H1 (cell line): Measurements from ENCODE around the gene SLC30A3. TPM values are rescaled to one million over a fixed set of nuclear protein-coding genes. Genes with fewer than 3 reads are reported as not detected.

Experiments used
- CTCF ChIA-PET: fragments of 300-600 bp; sonication (Branson Sonifier 250); formaldehyde crosslinking; loops from one replicate; lab custom pipeline; 2021; ENCODE audit not compliant: partially characterized antibody; lab: Charles Lee
- POLR2A ChIA-PET: fragments of 300-600 bp; sonication (Branson Sonifier 250); formaldehyde crosslinking; loops from one replicate; lab custom pipeline; 2021; ENCODE audit warnings: inconsistent platforms; ENCODE audit not compliant: partially characterized antibody; lab: Charles Lee
- DNase-seq, 2 experiments: peaks; one replicate each; pipeline versions ENCODE4 v3.0.0 to v3.0.0-alpha.2; 2010 to 2022; ENCODE audit warnings: low spot score in 2 of 2, low read depth in 1 of 2, mixed read lengths in 1 of 2
- FAIRE-seq: peaks from 2 replicates; lab custom pipeline; 2011; peaks lifted over from hg19 to GRCh38; lab: Jason Lieb, UNC
- H2AFZ ChIP-seq: 2 replicates; pipeline ENCODE4 v1.8.1; 2012; ENCODE audit warnings: low read length, inconsistent platforms
- H2AK5ac ChIP-seq: 2 replicates; pipeline ENCODE4 v1.6.1; 2013; ENCODE audit warnings: low read depth, low read length
- H2BK120ac ChIP-seq: replicated peaks from 2 replicates; pipeline ENCODE3; 2013; ENCODE audit warnings: low read depth, low read length, inconsistent platforms
- H2BK12ac ChIP-seq: 2 replicates; pipeline ENCODE4 v1.6.1; 2013; ENCODE audit warnings: low read depth, low read length
- H2BK15ac ChIP-seq: 2 replicates; pipeline ENCODE4 v1.6.1; 2013; ENCODE audit warnings: low read length
- H2BK20ac ChIP-seq: 2 replicates; pipeline ENCODE4 v1.6.1; 2013; ENCODE audit warnings: low read length
- H2BK5ac ChIP-seq: 2 replicates; pipeline ENCODE4 v1.6.1; 2013; ENCODE audit warnings: low read depth, low read length
- H3K14ac ChIP-seq: 2 replicates; pipeline ENCODE4 v1.6.1; 2013; ENCODE audit warnings: inconsistent platforms; ENCODE audit not compliant: insufficient read length
- H3K18ac ChIP-seq: 2 replicates; pipeline ENCODE4 v1.6.1; 2013; ENCODE audit warnings: low read length; ENCODE audit errors: extremely low read depth
- H3K23ac ChIP-seq: 2 replicates; pipeline ENCODE4 v1.6.1; 2013; ENCODE audit warnings: inconsistent platforms; ENCODE audit not compliant: insufficient read length
- H3K23me2 ChIP-seq: 2 replicates; pipeline ENCODE4 v1.6.1; 2013; ENCODE audit warnings: low read depth, low read length
- H3K27ac ChIP-seq: 2 replicates; pipeline ENCODE4 v1.6.1; 2011; ENCODE audit warnings: low read depth, low read length, inconsistent platforms
- H3K27me3 ChIP-seq, 4 experiments: replicated peaks in 1 of 4; 1 replicate in 1 of 4; 2 replicates in 3 of 4; pipeline versions ENCODE4 v1.6.1 to v1.8.1; 2011 to 2013; ENCODE audit warnings: low read length in 3 of 4, mild to moderate bottlenecking in 3 of 4, inconsistent platforms in 2 of 4, mixed read lengths in 2 of 4, moderate library complexity in 1 of 4; ENCODE audit not compliant: control insufficient read depth in 3 of 4, insufficient read depth in 3 of 4; ENCODE audit errors: extremely low read depth in 1 of 4
- H3K36me3 ChIP-seq, 4 experiments: 2 replicates each; pipeline versions ENCODE4 v1.6.1 to v1.8.1; 2011 to 2013; ENCODE audit warnings: mild to moderate bottlenecking in 4 of 4, low read length in 3 of 4, moderate library complexity in 2 of 4, control low read depth in 1 of 4, inconsistent platforms in 1 of 4; ENCODE audit not compliant: insufficient read depth in 4 of 4, control insufficient read depth in 2 of 4
- H3K4ac ChIP-seq: replicated peaks from 2 replicates; pipeline ENCODE3; 2013; ENCODE audit warnings: low read length, low read depth, mixed read lengths, inconsistent platforms; ENCODE audit not compliant: insufficient read length
- H3K4me1 ChIP-seq, 4 experiments: replicated peaks in 1 of 4; 1 replicate in 1 of 4; 2 replicates in 3 of 4; pipeline versions ENCODE4 v1.6.1 to v1.8.1; 2011 to 2013; ENCODE audit warnings: low read length in 3 of 4, inconsistent platforms in 2 of 4, mixed read lengths in 1 of 4; ENCODE audit not compliant: insufficient read depth in 4 of 4, control insufficient read depth in 3 of 4
- H3K4me2 ChIP-seq, 2 experiments: 2 replicates each; pipeline versions ENCODE4 v1.6.1 to v1.8.1; 2011 to 2013; ENCODE audit warnings: low read depth in 2 of 2, low read length in 2 of 2, control low read depth in 1 of 2, inconsistent platforms in 1 of 2, mild to moderate bottlenecking in 1 of 2; ENCODE audit not compliant: insufficient read depth in 1 of 2
- H3K4me3 ChIP-seq, 4 experiments: fragments of 200-600, 300-600 bp in 1 of 4; sonication (generic), shearing (Covaris generic), sonication (Bioruptor Twin) in 1 of 4; 2 replicates each; pipeline versions ENCODE4 v1.5.1 to v1.8.1; 2011 to 2016; ENCODE audit warnings: low read length in 4 of 4, low read depth in 3 of 4, control low read depth in 2 of 4, inconsistent platforms in 2 of 4, mild to moderate bottlenecking in 2 of 4, mixed read lengths in 1 of 4, moderate library complexity in 1 of 4; ENCODE audit not compliant: insufficient read depth in 2 of 4; ENCODE audit errors: extremely low read depth in 1 of 4
- H3K56ac ChIP-seq: replicated peaks from 2 replicates; pipeline ENCODE3; 2013; ENCODE audit warnings: low read depth, mild to moderate bottlenecking, mixed read lengths, low read length, inconsistent platforms; ENCODE audit not compliant: insufficient read length
- H3K79me1 ChIP-seq: 2 replicates; pipeline ENCODE4 v1.6.1; 2013; ENCODE audit warnings: low read depth, low read length, control low read depth
- H3K79me2 ChIP-seq, 2 experiments: 2 replicates each; pipeline versions ENCODE4 v1.6.1 to v1.8.1; 2012 to 2013; ENCODE audit warnings: low read length in 2 of 2, mild to moderate bottlenecking in 2 of 2, inconsistent platforms in 1 of 2; ENCODE audit not compliant: insufficient read depth in 2 of 2, control insufficient read depth in 1 of 2
- H3K9ac ChIP-seq, 4 experiments: replicated peaks in 1 of 4; 1 replicate in 1 of 4; 2 replicates in 3 of 4; pipeline versions ENCODE4 v1.6.1 to v1.8.1; 2011 to 2013; ENCODE audit warnings: low read depth in 3 of 4, low read length in 3 of 4, control low read depth in 2 of 4, mild to moderate bottlenecking in 2 of 4, moderate library complexity in 2 of 4, inconsistent platforms in 1 of 4; ENCODE audit errors: extremely low read depth in 1 of 4
- H3K9me3 ChIP-seq, 2 experiments: 2 replicates each; pipeline versions ENCODE4 v1.6.1 to v1.8.1; 2012 to 2013; ENCODE audit warnings: mild to moderate bottlenecking in 2 of 2, moderate library complexity in 2 of 2, control low read depth in 1 of 2, inconsistent platforms in 1 of 2, low read depth in 1 of 2, low read length in 1 of 2, mixed read lengths in 1 of 2; ENCODE audit not compliant: insufficient read depth in 2 of 2
- H4K20me1 ChIP-seq, 2 experiments: replicated peaks in 1 of 2; 2 replicates each; pipeline versions ENCODE3 to v1.8.1; 2011 to 2013; ENCODE audit warnings: inconsistent platforms in 2 of 2, low read length in 2 of 2, mild to moderate bottlenecking in 1 of 2; ENCODE audit not compliant: insufficient read depth in 2 of 2, control insufficient read depth in 1 of 2
- H4K5ac ChIP-seq: 2 replicates; pipeline ENCODE4 v1.6.1; 2013; ENCODE audit warnings: low read length, low read depth, mixed read lengths, inconsistent platforms; ENCODE audit not compliant: insufficient read length
- H4K8ac ChIP-seq: 2 replicates; pipeline ENCODE4 v1.8.0; 2013; ENCODE audit warnings: mild to moderate bottlenecking, moderate library complexity, low read length, inconsistent platforms; ENCODE audit not compliant: insufficient read depth; ENCODE audit errors: extremely low read depth
- H4K91ac ChIP-seq: replicated peaks from 2 replicates; pipeline ENCODE3; 2013; ENCODE audit warnings: low read length, mixed read lengths, inconsistent platforms; ENCODE audit not compliant: insufficient read length
- CBX8 ChIP-seq: fragments of 300-800, 300-1000 bp; sonication (generic); IDR thresholded peaks from 2 replicates; pipeline ENCODE4 v1.7.1; 2016; ENCODE audit warnings: low read depth, low read length, borderline replicate concordance
- CHD1 ChIP-seq: IDR thresholded peaks from 2 replicates; pipeline ENCODE4 v1.6.1; 2012; ENCODE audit warnings: low read depth, low read length, improper control_type of control experiment
- CHD2 ChIP-seq: IDR thresholded peaks from 2 replicates; pipeline ENCODE4 v1.6.1; 2012; ENCODE audit warnings: low read length, improper control_type of control experiment
- KDM4A ChIP-seq: IDR thresholded peaks from one replicate; pipeline ENCODE4 v1.7.1; 2012; ENCODE audit warnings: low read depth, mild to moderate bottlenecking, moderate library complexity, low read length, inconsistent platforms; ENCODE audit not compliant: severe bottlenecking
- MAX ChIP-seq: IDR thresholded peaks from 2 replicates; pipeline ENCODE4 v1.6.1; 2012; ENCODE audit warnings: inconsistent platforms
- POLR2AphosphoS5 ChIP-seq: IDR thresholded peaks from 2 replicates; pipeline ENCODE4 v1.6.1; 2011; ENCODE audit warnings: low read depth, low read length
- POU5F1 ChIP-seq: IDR thresholded peaks from 2 replicates; pipeline ENCODE4 v1.6.1; 2011; ENCODE audit warnings: low read depth, mild to moderate bottlenecking, low read length, moderate library complexity
- SAP30 ChIP-seq: fragments of 300-600 bp; sonication (generic); IDR thresholded peaks from 2 replicates; pipeline ENCODE4 v1.7.1; 2012; ENCODE audit warnings: low read length, moderate library complexity, mild to moderate bottlenecking, inconsistent platforms; ENCODE audit not compliant: insufficient read depth, insufficient replicate concordance
- SP4 ChIP-seq: IDR thresholded peaks from 2 replicates; pipeline ENCODE4 v1.6.1; 2012; ENCODE audit warnings: low read length, inconsistent platforms
- TAF1 ChIP-seq: IDR thresholded peaks from 2 replicates; pipeline ENCODE4 v1.6.1; 2011; ENCODE audit warnings: mild to moderate bottlenecking, low read depth, low read length
- TBP ChIP-seq: IDR thresholded peaks from 2 replicates; pipeline ENCODE4 v1.6.1; 2011; ENCODE audit warnings: low read depth, low read length, improper control_type of control experiment
- ZNF274 ChIP-seq: IDR thresholded peaks from 2 replicates; pipeline ENCODE4 v1.7.0; 2012; ENCODE audit warnings: low read length, borderline replicate concordance; ENCODE audit errors: extremely low read depth
- WGBS, 2 experiments: shearing (Covaris generic) in 1 of 2; methylation state at CpG; one replicate each; pipeline versions ENCODE4 v1.1.6 to v1.1.7; 2013 to 2015; ENCODE audit warnings: low lambda C conversion rate in 2 of 2, mixed read lengths in 2 of 2, inconsistent platforms in 1 of 2, low coverage in 1 of 2, missing lambda C conversion rate in 1 of 2; ENCODE audit not compliant: insufficient replicate concordance in 2 of 2, insufficient coverage in 1 of 2, insufficient read length in 1 of 2; ENCODE audit errors: extremely low coverage in 1 of 2, missing lambda C conversion rate in 1 of 2; 5-methylcytosine and 5-hydroxymethylcytosine counted together
- polyA plus RNA-seq, 7 experiments: library from polyadenylated mRNA; depleted of rRNA in 3 of 7; stranded (reverse) in 5 of 7; unstranded in 2 of 7; fragments of >200 nt in 5 of 7; fragments of 200-250 nt in 2 of 7; gene quantifications; 1 replicate in 5 of 7; 2 replicates in 1 of 7; 4 replicates in 1 of 7; pipeline versions ENCODE4 v1.2.1 to v1.2.3, GENCODE V29; 2011 to 2013; ENCODE audit warnings: missing spikeins in 2 of 7, mixed read lengths in 2 of 7
- total RNA-seq: library from RNA; stranded (reverse); fragmentation: NEBNext Ultra II Directional; extraction: Animal tissue kit (Norgen Biotek cat#: 25700); gene quantifications from 2 replicates; pipeline ENCODE4 v1.2.1, GENCODE V29; 2021

The SLC30A3 gene
- total and polyA plus RNA-seq, 2 of the 8 experiments (the other 6 are each of a cell fraction or from before 2014, with no cell fraction given) = 15.2 to 30.7 TPM

- H3K14ac ChIP-seq = no peak overlapping the region
- peaks cover 8% of the 10 kb centered on the region; the same call in 1 of the 2 replicates for H3K23me2 ChIP-seq
- H4K5ac ChIP-seq = no peak overlapping the region
- ChIA-PET CTCF (interaction anchor here (0.7 to 12.3 kb wide), 13 partner anchors 8 to 205 kb away, joined by 3 to 413 read pairs (median 7); partner anchors contain the start of genes DNAJC5G, MPV17, SLC30A3 and TRIM54), POLR2A (interaction anchor here (0.8 to 8.8 kb wide), 7 partner anchors 10 to 88 kb away, joined by 3 to 105 read pairs (median 5); partner anchors contain the start of genes CAD and MPV17)
- H3K9ac ChIP-seq = no peak overlapping the region
- no peak overlapping the region for H4K8ac ChIP-seq
- DNase-seq (no peak), FAIRE-seq (no peak)
- H3K27me3 ChIP-seq = peaks cover 29 to 41% (median 39%) of the 10 kb centered on the region in 4 experiments
- H3K4me2 ChIP-seq = no peak overlapping the region
- no peaks in the 10 kb centered on the region; a peak in 1 of 4 replicates for H3K9me3 ChIP-seq
- 94% methylated on average over 13 of the region's 13 CpGs; no CpG with 5 or more reads in 1 of the 2 experiments for WGBS, 2 experiments
- H2BK15ac ChIP-seq = 0 out of 2 replicates have a peak overlapping the region, but pooled peaks have one; percentile 61
- peak overlapping the region; percentile 65; the same call in 1 of the 2 replicates for H2AK5ac ChIP-seq
- no peak overlapping the region for H3K23ac ChIP-seq
- H2AFZ ChIP-seq = no peak overlapping the region
- H3K27ac ChIP-seq = no peak overlapping the region
- H3K4ac ChIP-seq = no peak overlapping the region
- no peak overlapping the region for H4K91ac ChIP-seq
- H3K4me3 ChIP-seq = no peak overlapping the region
- H4K20me1 ChIP-seq = peaks cover 4 to 11% of the 10 kb centered on the region in 2 experiments
- no peak overlapping the region for H2BK5ac ChIP-seq
- H2BK12ac ChIP-seq = 0 out of 2 replicates have a peak overlapping the region, but pooled peaks have one; percentile 68
- H3K56ac ChIP-seq = no peak overlapping the region
- no peak overlapping the region for H2BK120ac ChIP-seq
- H2BK20ac ChIP-seq = no peak overlapping the region; the same call in 1 of the 2 replicates
- H3K18ac ChIP-seq = no peak overlapping the region
- H3K79me2 ChIP-seq = no peaks in the 10 kb centered on the region
- H3K36me3 ChIP-seq = peaks cover 0 to 2% (median 0%) of the 10 kb centered on the region in 4 experiments; a peak in 1 of 8 replicates
- H3K4me1 ChIP-seq = peaks cover 0 to 28% (median 14%) of the 10 kb centered on the region in 4 experiments; a peak in 5 of 7 replicates
- no peaks in the 10 kb centered on the region for H3K79me1 ChIP-seq
- TF ChIP-seq SP4 (no peak), POLR2AphosphoS5 (no peak), KDM4A (no peak), CBX8 (no peak), MAX (no peak), TBP (no peak), TAF1 (no peak), SAP30 (no peak), ZNF274 (no peak), POU5F1 (no peak), CHD2 (no peak), CHD1 (no peak)
These were observed 41.8 kb upstream of the SLC30A3 start for GRCh38 chr2:27304488-27305240.
